MM.1S (cell line): ENCODE measurements around the gene RBM47.

Source experiments
- CTCF ChIP-seq: fragments of 300-600 bp; sonication (generic); IDR thresholded peaks from 2 replicates; pipeline ENCODE4 v1.5.1; 2016; ENCODE audit warnings: antibody characterized with exemption, low read length, mixed read lengths
- EZH2 ChIP-seq: fragments of 300-600 bp; sonication (generic); optimal IDR thresholded peaks from 2 replicates; pipeline ENCODE3; 2017; ENCODE audit warnings: low read depth, mild to moderate bottlenecking, antibody characterized with exemption, low read length, mixed read lengths
- EZH2phosphoT487 ChIP-seq: fragments of 300-600 bp; sonication (generic); IDR thresholded peaks from 2 replicates; pipeline ENCODE4 v1.6.1; 2018; ENCODE audit warnings: antibody characterized with exemption, low read length

- TF ChIP-seq CTCF = no peak
- TF ChIP-seq EZH2 = no peak
- TF ChIP-seq EZH2phosphoT487 = no peak
Measured at GRCh38 chr4:40401631-40402030, 228.0 kb downstream of the RBM47 start.
